Fibroblast of pulmonary artery (primary cell): ENCODE data around the gene FAAP20.

Experiments
- DNase-seq: peaks from one replicate; pipeline ENCODE4 v3.0.0-alpha.2; 2010; ENCODE audit warnings: low read depth
- H3K4me3 ChIP-seq: replicated peaks from 2 replicates; pipeline ENCODE4 v1.5.1; 2011; ENCODE audit warnings: low read depth, mild to moderate bottlenecking, control low read depth, low read length, moderate library complexity
- CTCF ChIP-seq: IDR thresholded peaks from 2 replicates; pipeline ENCODE4 v1.5.1; 2011; ENCODE audit warnings: mild to moderate bottlenecking, control low read depth, low read length, inconsistent platforms; ENCODE audit errors: missing control alignments

FAAP20 gene

GRCh38 chr1:2238361-2239012 lies 43.9 kb upstream of the FAAP20 start:
- no peak for TF ChIP-seq CTCF
- DNase-seq: no peak
- H3K4me3 ChIP-seq: no peak overlapping the region

- no peak for DNase-seq
- TF ChIP-seq CTCF: peak; percentile 7
- no peak overlapping the region for H3K4me3 ChIP-seq
Observed at GRCh38 chr1:2237773-2238172, 43.2 kb upstream of the FAAP20 start.

- no peak overlapping the region for H3K4me3 ChIP-seq
- DNase-seq: no peak
- TF ChIP-seq CTCF: no peak
Observed at GRCh38 chr1:2236695-2237677, 42.4 kb upstream of the FAAP20 start.

- no peak overlapping the region for H3K4me3 ChIP-seq
- no peak for DNase-seq
- TF ChIP-seq CTCF: no peak
Observed at GRCh38 chr1:2235300-2235998, 40.9 kb upstream of the FAAP20 start.

- peak overlapping the region; percentile 6 for H3K4me3 ChIP-seq
- TF ChIP-seq CTCF: no peak
- no peak for DNase-seq
Observed at GRCh38 chr1:2234762-2235113, 40.2 kb upstream of the FAAP20 start.

- peak; percentile 98 for DNase-seq
- TF ChIP-seq CTCF: no peak
- peak overlapping the region; percentile 81 for H3K4me3 ChIP-seq
Observed at GRCh38 chr1:2233997-2234761, 39.6 kb upstream of the FAAP20 start.
